Breast epithelium (tissue), 4 donors: ENCODE results near the gene PON2. TPM values are rescaled to one million over a fixed set of nuclear protein-coding genes. Genes with fewer than 3 reads are reported as not detected.
A peak's percentile ranks its signal among the peaks of the same experiment; 100 is the strongest.

ENCODE experiments used
- DNase-seq, 2 donors: peaks; one replicate each; pipeline ENCODE4 v3.0.0-alpha.2; 2019; ENCODE audit warnings: low spot score in 2 of 2
- H3K27ac ChIP-seq, 2 donors: fragments of 200-600 bp; sonication (generic) in 1 of 2; one replicate each; pipeline ENCODE4 v1.5.1; 2016 to 2019; ENCODE audit warnings: mild to moderate bottlenecking in 1 of 2
- H3K27me3 ChIP-seq, 2 donors: fragments of 200-600 bp; sonication (generic) in 1 of 2; one replicate each; pipeline versions ENCODE4 v1.5.1 to v1.6.0; 2017 to 2019; ENCODE audit warnings: control low read depth in 1 of 2, mild to moderate bottlenecking in 1 of 2
- H3K36me3 ChIP-seq: fragments of 200-600 bp; one replicate; pipeline ENCODE4 v1.5.1; 2019
- H3K4me1 ChIP-seq, 2 donors: fragments of 200-600 bp; sonication (generic); one replicate each; pipeline ENCODE4 v1.5.1; 2016 to 2019; ENCODE audit warnings: control low read depth in 1 of 2
- H3K4me3 ChIP-seq, 3 donors: fragments of 200-600 bp; sonication (generic); 1 replicate in 2 of 3; 2 replicates in 1 of 3; pipeline ENCODE4 v1.5.1; 2016 to 2019; ENCODE audit warnings: mild to moderate bottlenecking in 3 of 3, moderate library complexity in 2 of 3
- H3K9me3 ChIP-seq, 2 donors: fragments of 200-600 bp; sonication (generic) in 1 of 2; one replicate each; pipeline ENCODE4 v1.5.1; 2016 to 2019; ENCODE audit warnings: control low read depth in 1 of 2
- POLR2A ChIP-seq: fragments of 450-650 bp; IDR thresholded peaks from one replicate; pipeline ENCODE4 v1.6.1; 2016; ENCODE audit warnings: antibody characterized with exemption, mild to moderate bottlenecking, moderate library complexity
- POLR2AphosphoS5 ChIP-seq, 3 donors: sonication (generic); formaldehyde crosslinking; IDR thresholded peaks; one replicate each; pipeline ENCODE4 v1.6.1; 2017; ENCODE audit warnings: antibody characterized with exemption in 3 of 3
- intact Hi-C: fragments of 100-400 bp; cut with DNase I; formaldehyde crosslinking; loops from one replicate; pipeline ENCODE4 v1.15.1; 2023; ENCODE audit warnings: low total_unique reads
- total RNA-seq, 3 donors: library from RNA; depleted of rRNA; stranded (reverse); fragments of >200 nt; gene quantifications; one replicate each; pipeline ENCODE4 v1.1.0, GENCODE V29; 2016
- TF ChIP-seq, protein P1 (sequence below), 3 donors: fragments of 450-650 bp; IDR thresholded peaks; one replicate each; pipeline ENCODE4 v1.5.1; 2016 to 2017; ENCODE audit warnings: antibody characterized with exemption in 3 of 3, mild to moderate bottlenecking in 3 of 3, moderate library complexity in 3 of 3

Gene PON2
- total RNA-seq, 3 donors from 2014 or later: 119 to 168 (median 165) TPM

DNA sequence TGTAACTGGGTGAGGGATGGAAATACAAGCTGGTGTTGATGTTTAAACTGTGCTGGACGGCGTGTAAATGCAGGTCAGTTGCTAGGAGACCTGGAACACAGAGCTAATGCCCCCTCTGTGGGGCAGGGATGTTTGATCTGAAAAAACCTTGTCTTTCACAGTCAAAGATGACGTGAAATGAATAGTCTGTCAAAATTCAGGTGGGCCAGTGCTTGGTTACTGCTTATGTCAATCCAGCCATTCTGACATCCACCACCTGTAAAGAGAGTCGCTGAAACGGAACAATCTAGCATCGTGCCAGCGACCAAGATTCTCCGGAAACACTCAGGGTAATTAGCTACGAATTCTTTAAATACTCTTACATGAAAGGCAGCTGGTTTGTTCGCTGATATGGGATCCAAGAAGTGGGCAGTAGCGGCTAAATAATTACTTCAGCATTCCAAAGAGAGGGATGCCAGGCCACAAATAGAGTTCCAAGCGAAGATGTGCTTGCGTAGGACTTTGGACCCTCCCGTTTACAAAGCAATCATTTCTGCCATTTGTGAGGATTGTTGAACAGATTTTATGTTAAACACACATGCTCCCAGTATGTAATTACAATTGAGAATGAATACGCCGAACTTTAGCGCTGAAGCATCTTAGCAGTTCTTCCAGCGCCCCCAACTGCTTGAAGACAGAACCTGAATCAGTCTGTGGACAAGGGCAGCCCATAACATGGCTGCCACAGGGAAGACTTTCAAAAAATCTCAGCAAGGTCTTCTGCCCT lies 43.6 kb upstream of the PON2 start:
- Histone ChIP-seq H3K4me3 (peak overlapping the region in 2 of 3 donors; percentile 5 to 27), H3K27me3 (no peaks in the 10 kb centered on the region), H3K36me3 (no peaks in the 10 kb centered on the region), H3K9me3 (no peaks in the 10 kb centered on the region), H3K4me1 (no peaks in the 10 kb centered on the region), H3K27ac (no peak overlapping the region)
- no peak for TF ChIP-seq POLR2AphosphoS5 (IDR thresholded peaks at IDR 0.05)
- TF ChIP-seq, protein P1, sequence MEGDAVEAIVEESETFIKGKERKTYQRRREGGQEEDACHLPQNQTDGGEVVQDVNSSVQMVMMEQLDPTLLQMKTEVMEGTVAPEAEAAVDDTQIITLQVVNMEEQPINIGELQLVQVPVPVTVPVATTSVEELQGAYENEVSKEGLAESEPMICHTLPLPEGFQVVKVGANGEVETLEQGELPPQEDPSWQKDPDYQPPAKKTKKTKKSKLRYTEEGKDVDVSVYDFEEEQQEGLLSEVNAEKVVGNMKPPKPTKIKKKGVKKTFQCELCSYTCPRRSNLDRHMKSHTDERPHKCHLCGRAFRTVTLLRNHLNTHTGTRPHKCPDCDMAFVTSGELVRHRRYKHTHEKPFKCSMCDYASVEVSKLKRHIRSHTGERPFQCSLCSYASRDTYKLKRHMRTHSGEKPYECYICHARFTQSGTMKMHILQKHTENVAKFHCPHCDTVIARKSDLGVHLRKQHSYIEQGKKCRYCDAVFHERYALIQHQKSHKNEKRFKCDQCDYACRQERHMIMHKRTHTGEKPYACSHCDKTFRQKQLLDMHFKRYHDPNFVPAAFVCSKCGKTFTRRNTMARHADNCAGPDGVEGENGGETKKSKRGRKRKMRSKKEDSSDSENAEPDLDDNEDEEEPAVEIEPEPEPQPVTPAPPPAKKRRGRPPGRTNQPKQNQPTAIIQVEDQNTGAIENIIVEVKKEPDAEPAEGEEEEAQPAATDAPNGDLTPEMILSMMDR (IDR thresholded peaks at IDR 0.05): no peak
- TF ChIP-seq POLR2A: no peak
- DNase-seq: no peak
- intact Hi-C loops: loop anchor here (10.0 kb wide), 1 partner anchor 834 kb away; no protein-coding TSS in a partner anchor

- DNase-seq: peak in 1 of 2 donors; percentile 47
- Histone ChIP-seq H3K36me3 (no peaks in the 10 kb centered on the region), H3K27ac (no peak overlapping the region), H3K4me1 (no peaks in the 10 kb centered on the region), H3K9me3 (no peaks in the 10 kb centered on the region), H3K4me3 (no peak overlapping the region), H3K27me3 (no peaks in the 10 kb centered on the region)
- intact Hi-C loops: loop anchor here (10.0 kb wide), 1 partner anchor 832 kb away; no protein-coding TSS in a partner anchor
- TF ChIP-seq POLR2AphosphoS5 (IDR thresholded peaks at IDR 0.05): no peak
- TF ChIP-seq POLR2A: no peak
- TF ChIP-seq, protein P1 (IDR thresholded peaks at IDR 0.05): peak; percentile 25 to 77 (median 76)
Observed at GRCh38 chr7:95476904-95477594, 42.2 kb upstream of the PON2 start.

DNA sequence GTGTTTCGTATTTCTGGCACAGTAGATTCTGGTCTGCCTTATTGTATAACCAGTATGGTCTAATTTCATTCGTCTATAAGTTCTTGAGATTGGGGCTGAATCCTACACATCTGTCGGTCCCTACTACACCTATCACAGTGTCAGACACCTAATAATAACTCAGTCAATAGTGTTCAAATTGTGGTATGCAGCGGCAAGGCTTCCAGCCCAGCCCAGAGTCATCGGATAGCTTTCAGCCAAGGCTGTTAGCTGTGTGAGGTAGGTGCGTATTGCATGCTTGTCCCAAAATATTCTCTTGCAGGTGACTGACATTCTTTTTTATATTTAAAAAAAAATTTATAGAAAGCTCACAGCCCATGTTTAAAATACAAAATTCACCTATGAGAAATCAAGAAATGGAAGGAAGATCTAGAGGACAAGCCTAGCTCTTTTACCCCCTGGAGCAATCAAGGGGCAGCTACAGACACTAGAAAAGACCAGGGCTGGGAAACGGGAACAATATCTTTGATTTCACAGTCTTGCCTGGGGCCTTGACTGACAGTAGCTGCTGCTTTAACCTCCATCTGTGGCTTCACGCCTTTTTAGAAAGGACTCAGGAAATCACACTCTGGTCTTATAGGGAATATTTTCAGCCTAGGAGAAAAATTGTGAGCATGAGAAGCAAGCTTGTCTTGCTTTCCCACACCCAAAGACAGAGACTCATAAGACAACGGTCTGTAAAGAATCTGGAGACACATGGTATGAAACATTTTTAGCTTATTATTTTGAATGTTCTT lies 41.4 kb upstream of the PON2 start:
- Histone ChIP-seq H3K36me3 (no peaks in the 10 kb centered on the region), H3K9me3 (no peaks in the 10 kb centered on the region), H3K27ac (no peak overlapping the region), H3K27me3 (no peaks in the 10 kb centered on the region), H3K4me3 (no peak overlapping the region), H3K4me1 (no peaks in the 10 kb centered on the region)
- intact Hi-C loops: loop anchor here (10.0 kb wide), 1 partner anchor 831 kb away; no protein-coding TSS in a partner anchor
- no peak for TF ChIP-seq POLR2A
- TF ChIP-seq, protein P1 (IDR thresholded peaks at IDR 0.05): no peak
- TF ChIP-seq POLR2AphosphoS5 (IDR thresholded peaks at IDR 0.05): no peak
- no peak for DNase-seq

DNA sequence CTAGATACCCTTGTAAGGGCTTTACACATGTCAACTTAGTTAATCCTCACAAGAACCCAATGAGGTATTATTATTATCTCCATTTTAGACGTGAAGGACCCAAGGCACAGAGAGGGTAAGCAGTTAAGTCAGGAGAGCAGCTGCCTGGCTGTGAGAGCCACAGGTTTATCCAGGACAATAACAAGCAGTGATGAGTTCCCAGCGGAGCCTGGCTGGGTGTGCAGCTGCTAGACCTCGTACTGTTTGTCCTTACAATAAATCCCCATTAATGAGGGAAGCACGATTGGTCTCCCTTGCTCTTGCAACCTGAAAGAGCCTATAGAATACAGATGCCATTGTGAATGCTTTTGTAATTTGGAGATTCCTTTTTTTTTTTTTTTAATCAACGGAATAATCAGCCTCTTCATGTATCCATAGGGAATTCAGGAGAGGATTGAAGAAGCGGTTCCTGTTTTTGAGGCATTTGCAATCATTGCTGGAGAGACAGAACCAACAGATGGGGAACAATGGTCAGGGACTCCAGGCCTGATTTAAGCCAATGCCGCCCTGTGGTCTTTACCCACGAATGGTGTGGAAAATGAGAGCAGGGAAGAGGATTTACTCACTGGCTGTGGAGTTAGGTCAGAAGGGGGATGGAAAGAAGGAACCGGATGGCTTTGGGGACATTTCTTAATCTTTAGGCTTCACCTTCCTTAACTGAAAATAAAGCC lies 38.6 kb upstream of the PON2 start:
- DNase-seq: no peak
- Histone ChIP-seq H3K27me3 (no peaks in the 10 kb centered on the region), H3K27ac (no peak overlapping the region), H3K9me3 (no peaks in the 10 kb centered on the region), H3K36me3 (no peaks in the 10 kb centered on the region), H3K4me1 (no peaks in the 10 kb centered on the region), H3K4me3 (no peak overlapping the region)
- TF ChIP-seq POLR2A: no peak
- intact Hi-C loops: loop anchor here (10.0 kb wide), 1 partner anchor 829 kb away; no protein-coding TSS in a partner anchor
